Activated CD8-positive, alpha-beta memory T cell treated with anti-CD3 and anti-CD28 coated beads, Interleukin-2, amount 50 U/mL, for 1 hour (primary cell): Measurements from ENCODE around the gene EPB41L1.
"Not testable (repeated sequence)": the region's sequence is repeated elsewhere in the genome, so short reads cannot be mapped to it uniquely, and the experiment has no call there.

Source experiments
- DNase-seq: peaks from one replicate; pipeline ENCODE4 v3.0.0-alpha.2; 2020; ENCODE audit errors: extremely low read depth

EPB41L1 gene

GRCh38 chr20:36126836-36127527 is 27.6 kb upstream of the EPB41L1 start:
- DNase-seq, result no peak

GRCh38 chr20:36128463-36129159 is 25.9 kb upstream of the EPB41L1 start:
- no peak for DNase-seq

- DNase-seq, result no peak
These were observed 25.4 kb upstream of the EPB41L1 start for GRCh38 chr20:36129160-36129543.

- DNase-seq, result no peak
These were observed 24.1 kb upstream of the EPB41L1 start for GRCh38 chr20:36130390-36130789.

- no peak for DNase-seq
These were observed 21.7 kb upstream of the EPB41L1 start for GRCh38 chr20:36132802-36133211.

- DNase-seq, result no peak
These were observed 20.7 kb upstream of the EPB41L1 start for GRCh38 chr20:36133821-36134220.

GRCh38 chr20:36135159-36135558 is 19.4 kb upstream of the EPB41L1 start:
- DNase-seq, result no peak

GRCh38 chr20:36135821-36136220 is 18.7 kb upstream of the EPB41L1 start:
- DNase-seq, result no peak

- DNase-seq, result not testable (repeated sequence)
These were observed 17.2 kb upstream of the EPB41L1 start for GRCh38 chr20:36137313-36137712.

- no peak for DNase-seq
These were observed 13.2 kb upstream of the EPB41L1 start for GRCh38 chr20:36141310-36141709.

GRCh38 chr20:36144336-36144735 is 10.2 kb upstream of the EPB41L1 start:
- no peak for DNase-seq

GRCh38 chr20:36145877-36146707 is 8.4 kb upstream of the EPB41L1 start:
- DNase-seq, result no peak

- no peak for DNase-seq
These were observed 6.8 kb upstream of the EPB41L1 start for GRCh38 chr20:36147690-36148089.

GRCh38 chr20:36148439-36148838 is 6.1 kb upstream of the EPB41L1 start:
- no peak for DNase-seq

GRCh38 chr20:36149012-36149411 is 5.5 kb upstream of the EPB41L1 start:
- DNase-seq, result no peak

GRCh38 chr20:36149469-36149868 is 5.1 kb upstream of the EPB41L1 start:
- no peak for DNase-seq

GRCh38 chr20:36150489-36150846 is 4.1 kb upstream of the EPB41L1 start:
- DNase-seq, result no peak

GRCh38 chr20:36150847-36151539 is 3.5 kb upstream of the EPB41L1 start:
- no peak for DNase-seq

GRCh38 chr20:36152261-36152660 is 2.3 kb upstream of the EPB41L1 start:
- no peak for DNase-seq

- no peak for DNase-seq
These were observed 1.3 kb upstream of the EPB41L1 start for GRCh38 chr20:36153204-36153603.

- no peak for DNase-seq
These were observed 522 bp upstream of the EPB41L1 start for GRCh38 chr20:36153736-36154699.
